Measurements from ENCODE around the gene MPND. TPM values are rescaled to one million over a fixed set of nuclear protein-coding genes. Genes with fewer than 3 reads are reported as not detected.

Gene MPND
- total RNA-seq, 2 experiments from 2014 or later = 7.2 to 19.1 TPM

- H3K4me1 ChIP-seq (ENCODE audit: insufficient read depth, low read length, poor library complexity, severe bottlenecking) = peaks cover 38% of the 10 kb centered on the region
- no TSS peak for BruUV-seq (replicated peaks)
- peaks cover 77% of the 10 kb centered on the region for H3K79me2 ChIP-seq (ENCODE audit: insufficient read depth, low read depth, low read length)
- no peaks in the 10 kb centered on the region for H3K9me3 ChIP-seq (ENCODE audit: low read length)
- no peak for TF ChIP-seq EZH2phosphoT487 (IDR thresholded peaks at IDR 0.05; ENCODE audit: borderline replicate concordance, low read depth, low read length)
- peak; percentile 86 for TF ChIP-seq CTCF (conservative IDR thresholded peaks at IDR 0.05; ENCODE audit: low read length)
- H4K20me1 ChIP-seq (ENCODE audit: insufficient read depth, low read length) = peaks cover 33% of the 10 kb centered on the region
- H2AFZ ChIP-seq (ENCODE audit: low read length) = peak within 1 kb of the TSS; percentile 27; the same call in 1 of the 2 replicates
- H3K36me3 ChIP-seq (ENCODE audit: insufficient read depth, low read length) = peaks cover 60% of the 10 kb centered on the region
- no peaks in the 10 kb centered on the region for H3K9me2 ChIP-seq (ENCODE audit: insufficient read depth, low read length)
- H3K4me3 ChIP-seq (ENCODE audit: low read depth, low read length, poor library complexity, severe bottlenecking) = peak within 1 kb of the TSS; percentile 96
- POLR2A ChIA-PET = no interaction called here
- peak within 1 kb of the TSS; percentile 100 for H3K4me2 ChIP-seq (ENCODE audit: low read length)
- peak within 1 kb of the TSS; percentile 69 for H3K27ac ChIP-seq (ENCODE audit: low read depth, low read length, poor library complexity, severe bottlenecking)
- intact Hi-C loops (cut with micrococcal nuclease; ENCODE audit: unreplicated experiment) = loop anchor here (1.0 to 10.0 kb wide), 5 partner anchors 25 to 394 kb away; partner anchors contain the start of genes FEM1A, HDGFL2 and MPND
- CTCF ChIA-PET (ENCODE audit: unreplicated experiment) = interaction anchor here (0.6 kb wide), 1 partner anchor 37 kb away, joined by 4 read pairs; no protein-coding TSS in a partner anchor
- DNase-seq (ENCODE audit: low spot score) = peak; percentile 94
Measured at GRCh38 chr19:4400135-4400936, 57.0 kb downstream of the MPND start, which contains the start of gene SH3GL1. SH3GL1 (minus strand) TSS chr19:4400547; CDS start chr19:4400368, 179 bp downstream.

GRCh38 chr19:4401769-4402170, 58.4 kb downstream of the MPND start:
- no peaks in the 10 kb centered on the region for H3K9me2 ChIP-seq (ENCODE audit: insufficient read depth, low read length)
- H3K4me2 ChIP-seq (ENCODE audit: low read length) = peak overlapping the region; percentile 92
- H3K9me3 ChIP-seq (ENCODE audit: low read length) = no peaks in the 10 kb centered on the region
- H2AFZ ChIP-seq (ENCODE audit: low read length) = peak overlapping the region; percentile 49; the same call in 1 of the 2 replicates
- TF ChIP-seq EZH2phosphoT487 (IDR thresholded peaks at IDR 0.05; ENCODE audit: borderline replicate concordance, low read depth, low read length) (no peak), CTCF (conservative IDR thresholded peaks at IDR 0.05; ENCODE audit: low read length) (no peak)
- peak; percentile 7 for DNase-seq (ENCODE audit: low spot score)
- H3K36me3 ChIP-seq (ENCODE audit: insufficient read depth, low read length) = peaks cover 60% of the 10 kb centered on the region
- intact Hi-C loops (cut with micrococcal nuclease; ENCODE audit: unreplicated experiment) = loop anchor here (2.0 to 10.0 kb wide), 3 partner anchors 59 to 393 kb away; partner anchors contain the start of genes FEM1A, HDGFL2 and MPND
- ChIA-PET CTCF (ENCODE audit: unreplicated experiment) (interaction anchor here (1.0 kb wide), 1 partner anchor 59 kb away, joined by 3 read pairs; no protein-coding TSS in a partner anchor), POLR2A (interaction anchor here (0.7 to 1.0 kb wide), 5 partner anchors 8 to 72 kb away, joined by 3 to 4 read pairs (median 3); partner anchors contain the start of gene HDGFL2)
- peaks cover 30% of the 10 kb centered on the region for H4K20me1 ChIP-seq (ENCODE audit: insufficient read depth, low read length)
- peak overlapping the region; percentile 64 for H3K27ac ChIP-seq (ENCODE audit: low read depth, low read length, poor library complexity, severe bottlenecking)
- H3K4me1 ChIP-seq (ENCODE audit: insufficient read depth, low read length, poor library complexity, severe bottlenecking) = peaks cover 38% of the 10 kb centered on the region
- peak overlapping the region; percentile 68 for H3K4me3 ChIP-seq (ENCODE audit: low read depth, low read length, poor library complexity, severe bottlenecking)
- BruUV-seq (replicated peaks) = TSS peak; percentile 76
- peaks cover 81% of the 10 kb centered on the region for H3K79me2 ChIP-seq (ENCODE audit: insufficient read depth, low read depth, low read length)

Data from OCI-LY7 (cell line).